Suprapubic skin (tissue), 4 donors: ENCODE results near the gene E2F4. TPM values are rescaled to one million over a fixed set of nuclear protein-coding genes. Genes with fewer than 3 reads are reported as not detected.

Source experiments
- DNase-seq, 2 donors: peaks; one replicate each; pipeline ENCODE4 v3.0.0-alpha.2; 2019; ENCODE audit warnings: low spot score in 2 of 2
- H3K27ac ChIP-seq: fragments of 200-600 bp; sonication (generic); one replicate; pipeline ENCODE4 v1.5.1; 2019
- H3K27me3 ChIP-seq: fragments of 200-600 bp; sonication (generic); one replicate; pipeline ENCODE4 v1.5.1; 2019
- H3K36me3 ChIP-seq: fragments of 200-600 bp; sonication (generic); one replicate; pipeline ENCODE4 v1.5.1; 2019
- H3K4me1 ChIP-seq: fragments of 200-600 bp; sonication (generic); one replicate; pipeline ENCODE4 v1.5.1; 2019
- H3K4me3 ChIP-seq: fragments of 200-600 bp; sonication (generic); one replicate; pipeline ENCODE4 v1.5.1; 2019; ENCODE audit warnings: mild to moderate bottlenecking
- H3K9me3 ChIP-seq: fragments of 200-600 bp; sonication (generic); one replicate; pipeline ENCODE4 v1.5.1; 2019
- CTCF ChIP-seq, 2 donors: fragments of 200-600 bp in 1 of 2; fragments of 450-650 bp in 1 of 2; sonication (generic) in 1 of 2; IDR thresholded peaks; one replicate each; pipeline ENCODE4 v1.5.1; 2016 to 2019; ENCODE audit warnings: antibody characterized with exemption in 2 of 2, mild to moderate bottlenecking in 1 of 2, moderate library complexity in 1 of 2
- EP300 ChIP-seq: sonication (generic); formaldehyde crosslinking; IDR thresholded peaks from one replicate; pipeline ENCODE4 v1.6.1; 2017; ENCODE audit warnings: antibody characterized with exemption
- POLR2A ChIP-seq, 2 donors: fragments of 450-650 bp; IDR thresholded peaks; one replicate each; pipeline ENCODE4 v1.6.1; 2017; ENCODE audit warnings: antibody characterized with exemption in 2 of 2, mild to moderate bottlenecking in 2 of 2, moderate library complexity in 2 of 2
- POLR2AphosphoS5 ChIP-seq, 3 donors: sonication (generic); formaldehyde crosslinking; IDR thresholded peaks; one replicate each; pipeline ENCODE4 v1.6.1; 2017; ENCODE audit warnings: antibody characterized with exemption in 3 of 3
- WGBS: methylation state at CpG from one replicate; pipeline ENCODE4 v1.1.5; 2018; 5-methylcytosine and 5-hydroxymethylcytosine counted together
- total RNA-seq, 4 donors: library from RNA; depleted of rRNA; stranded (reverse); fragments of >200 nt; gene quantifications; one replicate each; pipeline ENCODE4 v1.1.0, GENCODE V29; 2016

E2F4 gene
- total RNA-seq, 4 donors from 2014 or later = 92.6 to 106 (median 96.8) TPM

GRCh38 chr16:67230809-67231660 lies 39.1 kb downstream of the E2F4 start:
- Histone ChIP-seq H3K27me3 (no peaks in the 10 kb centered on the region), H3K36me3 (peaks cover 69% of the 10 kb centered on the region), H3K27ac (no peak overlapping the region), H3K4me3 (no peak overlapping the region), H3K4me1 (peaks cover 16% of the 10 kb centered on the region), H3K9me3 (no peaks in the 10 kb centered on the region)
- WGBS = 83% methylated on average over 10 of the region's 12 CpGs
- no peak for DNase-seq
- TF ChIP-seq EP300 (no peak), CTCF (IDR thresholded peaks at IDR 0.05) (no peak), POLR2AphosphoS5 (IDR thresholded peaks at IDR 0.05) (no peak), POLR2A (IDR thresholded peaks at IDR 0.05) (no peak)

GRCh38 chr16:67233596-67233995 lies 41.6 kb downstream of the E2F4 start:
- TF ChIP-seq EP300 (no peak), POLR2A (IDR thresholded peaks at IDR 0.05) (no peak), CTCF (IDR thresholded peaks at IDR 0.05) (no peak)
- H3K4me1 ChIP-seq = no peaks in the 10 kb centered on the region
- peaks cover 91% of the 10 kb centered on the region for H3K36me3 ChIP-seq
- H3K27ac ChIP-seq = no peak overlapping the region
- H3K4me3 ChIP-seq = no peak overlapping the region
- DNase-seq = no peak
- H3K27me3 ChIP-seq = no peaks in the 10 kb centered on the region
- 86% methylated on average over 5 of the region's 7 CpGs for WGBS
- H3K9me3 ChIP-seq = no peaks in the 10 kb centered on the region

GRCh38 chr16:67234180-67234597 lies 42.2 kb downstream of the E2F4 start:
- peaks cover 91% of the 10 kb centered on the region for H3K36me3 ChIP-seq
- no peak overlapping the region for H3K4me3 ChIP-seq
- H3K9me3 ChIP-seq = no peaks in the 10 kb centered on the region
- 82% methylated on average over 9 of the region's 10 CpGs for WGBS
- H3K27ac ChIP-seq = no peak overlapping the region
- no peaks in the 10 kb centered on the region for H3K27me3 ChIP-seq
- no peak for TF ChIP-seq EP300
- TF ChIP-seq POLR2AphosphoS5 (IDR thresholded peaks at IDR 0.05) = no peak
- TF ChIP-seq POLR2A (IDR thresholded peaks at IDR 0.05) = no peak
- no peak for TF ChIP-seq CTCF (IDR thresholded peaks at IDR 0.05)
- no peak for DNase-seq
- no peaks in the 10 kb centered on the region for H3K4me1 ChIP-seq

- no peak for DNase-seq
Measured at GRCh38 chr16:67235816-67236562, 44.0 kb downstream of the E2F4 start.

More at GRCh38 chr16:67235816-67236562, 44.0 kb downstream of the E2F4 start:
- H3K9me3 ChIP-seq = no peaks in the 10 kb centered on the region
- TF ChIP-seq POLR2AphosphoS5 (IDR thresholded peaks at IDR 0.05) (no peak), EP300 (no peak), POLR2A (IDR thresholded peaks at IDR 0.05) (no peak), CTCF (IDR thresholded peaks at IDR 0.05) (no peak)
- H3K4me3 ChIP-seq = no peak overlapping the region
- H3K36me3 ChIP-seq = peaks cover 78% of the 10 kb centered on the region
- peaks cover 9% of the 10 kb centered on the region for H3K4me1 ChIP-seq
- no peaks in the 10 kb centered on the region for H3K27me3 ChIP-seq
- H3K27ac ChIP-seq = peak overlapping the region; percentile 56
- 76% methylated on average over 17 of the region's 17 CpGs for WGBS
